MG63 (cell line): ENCODE results near the gene CEND1. TPM values are rescaled to one million over a fixed set of nuclear protein-coding genes. Genes with fewer than 3 reads are reported as not detected.

Experiments used
- total RNA-seq: library from RNA; depleted of rRNA; stranded (reverse); fragments of >200 nt; shearing (Covaris generic); gene quantifications from 2 replicates; pipeline ENCODE4 v1.2.3, GENCODE V29; 2014; ENCODE audit warnings: low replicate concordance; rRNA removed

CEND1 gene
- total RNA-seq, 1 experiment from 2014 or later: not detected

Other genes with a start within 250 kb of the CEND1 start
- 0.20 and 0.30 TPM in 2 replicates for gene LMNTD2, start 229.4 kb downstream of the CEND1 start, total RNA-seq
- gene RASSF7, start 229.1 kb downstream of the CEND1 start, total RNA-seq: 3.0 and 25.8 TPM in 2 replicates
- 35.4 and 55.2 TPM in 2 replicates for gene PHRF1, start 213.6 kb downstream of the CEND1 start, total RNA-seq
- 9.1 and 10.1 TPM in 2 replicates for gene IRF7, start 174.1 kb downstream of the CEND1 start, total RNA-seq
- gene CDHR5, start 165.1 kb downstream of the CEND1 start, total RNA-seq: not detected in 2 replicates
- not detected in 2 replicates for gene SCT, start 162.9 kb downstream of the CEND1 start, total RNA-seq
- gene DRD4, start 152.8 kb downstream of the CEND1 start, total RNA-seq: not detected in 2 replicates
- gene DEAF1, start 94.9 kb downstream of the CEND1 start, total RNA-seq: 14.8 and 34.6 TPM in 2 replicates
- gene TMEM80, start 94.3 kb downstream of the CEND1 start, total RNA-seq: 32.4 and 98.7 TPM in 2 replicates
- gene EPS8L2, start 83.9 kb downstream of the CEND1 start, total RNA-seq: 10.7 and 23.4 TPM in 2 replicates
- 200 and 209 TPM in 2 replicates for gene TALDO1, start 42.6 kb downstream of the CEND1 start, total RNA-seq
- gene GATD1, start 12.6 kb downstream of the CEND1 start, total RNA-seq: 46.1 and 80.1 TPM in 2 replicates
- 28.6 and 31.3 TPM in 2 replicates for gene SLC25A22, start 8.2 kb upstream of the CEND1 start, total RNA-seq
- 4.9 and 10.8 TPM in 2 replicates for gene PIDD1, start 15.1 kb upstream of the CEND1 start, total RNA-seq
- 770 and 1,105 TPM in 2 replicates for gene RPLP2, start 19.9 kb upstream of the CEND1 start, total RNA-seq
- gene PNPLA2, start 28.8 kb upstream of the CEND1 start, total RNA-seq: 4.2 and 12.4 TPM in 2 replicates
- gene CRACR2B, start 37.8 kb upstream of the CEND1 start, total RNA-seq: not detected in 2 replicates
- 1,173 and 1,451 TPM in 2 replicates for gene CD151, start 42.9 kb upstream of the CEND1 start, total RNA-seq
- 9.7 and 190 TPM in 2 replicates for gene POLR2L, start 52.4 kb upstream of the CEND1 start, total RNA-seq
- 222 and 399 TPM in 2 replicates for gene TSPAN4, start 52.8 kb upstream of the CEND1 start, total RNA-seq
- gene CHID1, start 120.7 kb upstream of the CEND1 start, total RNA-seq: 88.4 and 139 TPM in 2 replicates
- gene AP2A2, start 135.8 kb upstream of the CEND1 start, total RNA-seq: 22.2 and 43.1 TPM in 2 replicates
- not detected in 2 replicates for gene MUC6, start 246.6 kb upstream of the CEND1 start, total RNA-seq